NCI-H1092 treated with DMSO at 0.1 percent for 48 hours (cell line): ENCODE data around the gene HIF1A.
"Not testable (repeated sequence)": the region's sequence is repeated elsewhere in the genome, so short reads cannot be mapped to it uniquely, and the experiment has no call there.

Source experiments
- DNase-seq: peaks from one replicate; lab custom pipeline; 2025; lab: John Stamatoyannopoulos, UW

HIF1A gene

DNA sequence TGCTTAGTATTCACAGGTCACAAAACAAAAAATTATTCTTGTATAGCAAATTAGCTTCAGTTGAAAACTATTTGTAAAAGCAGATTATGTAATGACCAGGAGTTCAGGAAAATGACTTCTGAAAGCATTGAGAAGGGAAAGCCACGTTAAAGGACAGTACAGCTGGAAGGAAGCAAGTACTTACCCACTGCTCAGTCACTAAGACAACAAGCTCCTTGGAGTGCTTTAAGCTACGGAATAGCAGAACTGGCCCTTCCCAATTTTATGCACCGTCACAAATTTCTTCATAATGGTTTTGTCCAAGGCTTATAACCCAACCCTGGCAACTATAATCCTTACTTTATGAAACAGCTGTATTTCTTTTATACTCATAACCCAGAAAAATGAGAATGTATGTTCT, 54.0 kb downstream of the HIF1A start:
- DNase-seq, result no peak

DNA sequence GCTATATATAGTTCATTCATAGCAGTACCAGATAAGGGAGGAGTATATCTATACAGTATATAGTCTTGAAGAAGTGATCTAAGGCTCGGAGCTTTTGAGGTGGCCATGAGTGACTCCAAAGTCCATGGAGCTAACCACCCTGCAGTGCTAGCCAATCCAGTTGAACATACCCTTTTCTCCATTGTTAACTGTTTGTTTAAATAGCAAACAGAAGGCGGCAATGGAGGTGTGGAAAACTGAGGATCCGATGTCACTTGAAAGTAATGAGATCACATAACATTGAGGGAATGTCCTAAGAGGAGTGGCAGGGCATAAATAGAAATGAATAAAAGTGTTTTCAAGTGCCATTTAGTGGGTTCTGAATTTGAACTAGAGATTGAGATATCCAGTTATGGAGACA, 54.6 kb downstream of the HIF1A start:
- peak; percentile 78 for DNase-seq

DNA sequence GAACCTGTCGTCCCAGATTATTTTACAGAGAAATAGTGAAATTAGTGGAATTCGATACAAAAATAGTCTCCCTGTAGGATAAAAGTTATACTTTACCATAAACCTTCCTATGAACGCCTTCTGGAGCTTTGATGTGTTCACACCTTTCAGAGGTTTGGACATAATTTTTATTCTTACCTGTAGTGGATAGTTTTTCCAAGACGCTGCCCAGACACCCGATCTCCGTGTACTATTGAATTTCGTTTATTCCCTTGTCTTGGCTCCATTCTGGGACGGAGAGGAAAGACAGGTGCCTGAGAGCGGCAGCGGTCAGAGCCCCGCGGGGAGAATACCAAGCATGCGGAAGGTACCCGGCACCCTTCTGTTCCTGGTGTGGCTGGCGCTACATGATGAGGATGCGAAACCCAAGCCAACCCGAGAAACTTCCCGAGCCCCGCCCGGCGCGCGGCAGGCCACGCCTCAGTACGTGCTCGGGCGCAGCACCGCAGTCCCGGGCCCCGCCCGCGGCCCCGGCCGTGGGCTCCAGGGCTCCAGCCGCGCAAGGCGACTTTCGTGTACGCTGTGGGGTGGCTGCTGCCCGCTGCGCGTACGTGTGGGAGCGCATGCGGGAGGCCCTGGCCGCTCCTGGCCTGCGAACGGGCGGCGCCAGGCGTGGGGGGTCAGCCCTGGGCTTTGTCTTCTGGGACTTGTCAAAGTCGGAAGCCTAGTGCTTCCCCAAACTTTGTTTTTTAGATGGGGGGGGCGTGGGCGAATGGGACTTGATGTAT, 55.6 kb downstream of the HIF1A start:
- DNase-seq, result no peak

DNA sequence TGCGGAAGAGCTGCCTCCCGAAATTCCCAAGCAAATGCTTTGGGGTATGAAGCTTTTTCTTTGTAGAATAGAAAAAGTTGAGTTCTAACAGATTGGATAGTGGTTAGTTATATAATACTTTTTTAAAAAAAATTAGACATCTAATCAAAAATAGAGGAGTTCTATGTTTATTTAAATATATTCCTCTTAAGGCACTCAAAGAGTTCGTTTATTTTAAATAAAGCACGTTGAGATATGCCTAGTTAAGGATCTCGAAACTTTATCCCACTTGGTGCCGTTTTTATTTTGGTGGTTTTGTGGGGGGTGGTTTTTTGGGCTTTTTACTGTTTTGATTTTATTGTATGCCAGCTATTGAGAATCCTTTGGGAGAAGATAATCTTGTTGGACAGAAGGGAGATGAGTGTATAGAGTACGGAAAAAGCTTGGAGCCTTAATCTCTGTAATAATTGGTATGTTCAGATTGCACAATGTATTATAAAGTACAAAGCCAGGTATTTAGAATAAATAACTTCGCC, 56.2 kb downstream of the HIF1A start:
- DNase-seq, result no peak

DNA sequence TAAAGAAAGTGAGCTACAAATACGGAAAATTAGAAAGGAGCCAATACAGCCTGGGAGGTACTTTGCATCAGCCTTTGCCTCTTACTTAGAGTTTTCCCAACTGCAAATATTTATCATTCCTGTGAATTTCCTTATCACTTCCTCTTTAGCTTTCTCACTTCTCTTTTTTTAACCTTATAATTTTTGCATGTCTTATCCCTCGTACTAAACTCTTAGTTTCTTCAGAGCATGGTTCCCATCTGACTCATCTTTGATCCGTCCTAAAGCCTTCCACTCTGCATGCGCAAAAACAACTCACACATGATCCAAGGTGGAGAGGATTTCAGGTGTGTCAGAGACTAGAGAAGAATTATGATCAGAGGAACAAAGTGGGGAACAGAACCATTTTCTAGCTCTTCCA, 57.3 kb downstream of the HIF1A start:
- DNase-seq, result no peak

DNA sequence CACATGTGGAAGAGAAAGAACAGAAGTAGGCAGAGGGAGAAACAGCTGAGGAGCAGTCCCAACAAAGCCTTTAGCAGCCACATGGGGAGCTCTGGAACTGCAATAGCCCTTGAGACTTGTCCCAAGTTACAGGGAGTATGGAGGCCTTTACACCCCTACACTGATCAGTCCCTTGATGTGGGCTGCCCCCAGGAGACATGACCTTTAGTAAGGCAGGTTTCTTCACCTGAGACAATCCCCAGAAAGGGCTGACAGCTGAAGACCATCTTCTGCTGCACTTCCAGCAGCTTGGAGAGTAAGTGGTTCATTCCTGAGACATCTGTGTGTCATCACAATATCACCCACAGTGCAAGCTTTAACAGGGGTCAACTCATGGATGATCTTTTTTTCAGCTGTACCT, 58.3 kb downstream of the HIF1A start:
- no peak for DNase-seq

DNA sequence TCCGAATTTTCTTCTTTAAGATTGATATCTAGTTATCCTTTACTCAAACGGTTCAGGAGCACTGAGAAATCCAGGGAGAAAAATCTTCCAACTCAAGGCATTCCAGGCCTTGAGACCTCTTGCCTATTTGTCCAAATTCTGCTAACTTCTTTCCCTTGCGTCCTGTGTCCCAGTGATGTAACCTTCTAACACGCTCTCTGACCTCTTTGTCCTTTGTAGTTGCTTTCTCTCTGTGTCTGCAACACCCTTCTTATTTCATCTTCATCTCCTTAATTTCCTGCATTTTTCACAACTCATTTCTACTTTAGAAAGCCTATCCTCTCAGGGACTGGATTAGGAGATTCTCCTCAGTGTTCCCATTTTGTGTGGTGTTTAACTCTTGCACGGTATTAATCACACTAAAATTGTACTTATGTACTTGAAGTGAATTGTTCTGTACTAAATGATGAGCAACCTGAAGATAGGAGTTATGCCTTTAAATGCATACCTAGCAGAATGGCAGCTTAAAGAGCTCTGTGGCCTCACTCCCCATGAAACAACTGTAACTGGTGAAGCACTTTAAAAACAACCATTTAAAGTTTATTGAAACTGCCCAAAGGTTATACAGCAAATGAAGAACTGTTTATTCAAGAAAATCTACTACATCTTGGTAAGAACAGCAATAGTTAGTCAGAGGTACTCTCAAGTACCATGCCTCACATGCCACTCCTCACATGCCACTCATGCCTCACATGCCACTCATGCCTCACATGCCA, 59.5 kb downstream of the HIF1A start:
- DNase-seq, result no peak

DNA sequence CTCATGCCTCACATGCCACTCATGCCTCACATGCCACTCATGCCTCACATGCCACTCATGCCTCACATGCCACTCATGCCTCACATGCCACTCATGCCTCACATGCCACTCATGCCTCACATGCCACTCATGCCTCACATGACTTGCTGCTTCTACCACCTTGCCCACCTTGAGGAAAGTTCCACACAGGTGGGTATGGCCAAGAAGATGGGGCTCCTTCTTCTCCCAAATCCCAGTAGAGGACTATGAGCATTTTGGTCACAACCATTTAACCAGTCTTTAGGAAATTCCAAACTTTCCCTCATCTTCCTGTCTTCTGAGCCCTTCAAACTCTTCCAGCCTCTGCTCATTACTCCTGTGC, 60.0 kb downstream of the HIF1A start:
- DNase-seq, result not testable (repeated sequence)

DNA sequence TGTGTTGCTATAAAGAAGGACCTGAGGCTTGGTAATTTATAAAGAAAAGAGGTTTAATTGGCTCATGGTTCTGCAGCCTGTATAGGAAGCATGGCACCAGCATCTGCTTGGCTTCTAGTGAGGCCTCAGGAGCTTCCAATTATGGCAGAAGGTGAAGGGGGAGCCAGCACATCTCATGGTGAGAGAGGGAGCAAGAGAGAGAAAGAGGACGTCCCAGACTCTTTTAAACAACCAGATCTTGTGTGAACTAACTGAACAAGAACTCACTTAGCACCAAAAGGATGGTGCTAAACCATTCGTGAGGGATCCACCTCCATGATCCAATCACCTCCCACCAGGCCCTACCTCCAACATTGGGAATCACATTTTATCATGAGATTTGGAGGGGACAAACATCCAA, 60.8 kb downstream of the HIF1A start:
- DNase-seq, result no peak

DNA sequence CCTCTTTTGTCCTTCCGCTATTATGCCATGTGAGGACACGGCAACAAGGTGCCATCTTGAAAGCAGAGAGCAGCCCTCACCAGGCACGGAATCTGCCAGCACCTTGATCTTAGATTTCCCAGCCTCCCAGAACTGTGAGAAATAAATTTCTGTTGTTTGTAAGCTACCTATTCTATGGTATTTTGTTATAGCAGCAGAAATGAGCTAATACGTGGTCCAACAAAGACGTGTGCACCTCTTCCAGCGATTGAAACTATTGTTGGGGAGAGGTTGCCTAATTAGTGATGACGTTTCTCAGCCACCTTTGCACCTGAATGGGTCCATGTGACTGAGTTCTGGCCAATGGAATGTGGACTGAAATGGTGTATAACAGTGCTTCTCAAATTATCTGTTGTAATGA, 64.6 kb downstream of the HIF1A start:
- no peak for DNase-seq

DNA sequence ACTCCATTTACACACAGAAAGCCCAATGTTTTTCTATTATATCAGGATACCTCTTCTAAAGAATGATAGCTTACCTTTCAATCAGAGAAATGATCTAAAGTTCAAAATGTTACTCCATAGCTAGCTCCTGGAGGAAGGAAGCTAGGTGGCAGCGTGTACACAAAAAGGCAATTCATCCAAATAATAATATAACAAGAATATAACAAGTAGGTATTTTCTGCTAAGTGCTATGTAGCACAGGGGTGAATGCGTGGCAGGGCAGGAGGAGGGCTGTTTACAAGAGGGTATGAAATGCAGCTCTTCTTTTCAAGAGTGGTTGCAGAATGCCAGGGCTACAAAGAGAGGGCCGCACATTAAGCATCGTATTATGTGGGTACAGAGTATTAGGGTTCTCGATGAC, 66.2 kb downstream of the HIF1A start:
- no peak for DNase-seq

DNA sequence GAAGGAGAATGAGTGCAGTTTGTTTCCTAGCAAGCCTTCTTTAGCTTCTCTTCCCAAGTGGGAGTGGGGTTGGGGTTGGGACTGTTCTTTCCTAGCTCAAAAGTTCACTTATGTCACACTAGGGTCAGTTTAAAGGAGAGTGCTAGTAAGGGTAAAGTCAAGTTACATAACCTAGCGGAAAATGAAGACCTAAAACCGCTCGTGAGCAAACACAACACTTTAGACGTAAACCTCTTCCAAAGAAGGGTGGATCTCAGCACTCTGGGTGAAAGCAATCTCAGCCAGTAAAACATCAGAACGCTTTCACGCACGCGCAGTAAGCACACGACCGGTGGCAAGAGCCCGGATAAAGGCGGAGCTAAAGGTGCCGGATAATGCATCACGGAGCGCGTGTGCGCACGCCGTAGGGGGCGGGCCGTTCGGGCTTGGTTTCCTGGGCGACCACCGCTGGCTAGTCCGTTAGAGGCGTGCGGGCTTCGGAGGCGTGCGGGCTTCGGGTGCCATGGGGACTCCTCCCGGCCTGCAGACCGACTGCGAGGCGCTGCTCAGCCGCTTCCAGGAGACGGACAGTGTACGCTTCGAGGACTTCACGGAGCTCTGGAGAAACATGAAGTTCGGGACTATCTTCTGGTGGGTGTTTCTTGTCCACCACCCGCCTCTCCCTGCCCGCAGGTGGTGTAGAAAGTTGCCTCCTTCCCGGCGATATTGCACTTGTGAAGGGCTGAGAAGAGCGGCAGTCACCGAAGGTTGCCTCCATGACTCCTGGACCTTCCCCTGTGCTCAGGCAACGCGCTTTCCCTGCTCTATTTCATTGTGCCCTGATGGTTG, 66.9 kb downstream of the HIF1A start, which contains the start of gene SNAPC1:
Gene SNAPC1, plus strand, starts transcription at position 462 of the 828 bp plus-strand sequence. Its CDS starts 41 bp downstream, at position 503.
- DNase-seq, result peak; percentile 99

DNA sequence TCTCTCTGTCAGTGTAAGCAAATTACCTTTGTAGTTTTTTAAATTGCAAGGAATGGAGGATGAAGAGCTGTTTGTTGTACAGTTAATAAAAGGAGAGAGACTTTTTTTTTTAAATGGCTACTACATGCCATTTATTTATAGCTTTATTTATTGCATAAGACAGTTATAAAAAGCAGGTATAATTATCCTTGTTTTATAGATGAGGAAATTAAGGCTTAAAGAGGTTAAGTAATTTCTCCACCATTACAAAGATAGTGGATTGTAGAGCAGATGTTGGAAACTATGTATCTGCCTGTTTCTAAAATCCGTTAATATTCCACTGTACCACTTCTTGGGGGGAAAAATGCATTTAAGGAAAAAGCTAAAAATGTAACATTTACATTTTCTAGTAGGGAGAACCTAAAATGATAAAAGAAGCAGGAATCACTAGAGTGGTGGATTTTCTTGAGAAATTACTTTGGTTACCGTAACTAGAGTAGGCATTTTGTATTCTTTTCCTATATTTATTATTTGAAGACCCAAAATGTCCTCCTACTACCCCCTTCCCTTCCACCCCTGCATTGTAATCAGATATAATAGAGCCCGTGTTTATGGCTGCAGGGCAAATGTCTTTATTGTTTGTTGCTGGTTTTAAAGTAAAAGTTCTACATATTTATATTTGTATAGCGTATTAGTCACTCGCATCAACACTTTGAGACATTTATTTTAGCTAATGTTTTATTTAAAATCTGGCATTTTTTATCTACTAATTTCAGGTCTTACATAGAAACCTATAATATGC, 69.2 kb downstream of the HIF1A start:
- no peak for DNase-seq

DNA sequence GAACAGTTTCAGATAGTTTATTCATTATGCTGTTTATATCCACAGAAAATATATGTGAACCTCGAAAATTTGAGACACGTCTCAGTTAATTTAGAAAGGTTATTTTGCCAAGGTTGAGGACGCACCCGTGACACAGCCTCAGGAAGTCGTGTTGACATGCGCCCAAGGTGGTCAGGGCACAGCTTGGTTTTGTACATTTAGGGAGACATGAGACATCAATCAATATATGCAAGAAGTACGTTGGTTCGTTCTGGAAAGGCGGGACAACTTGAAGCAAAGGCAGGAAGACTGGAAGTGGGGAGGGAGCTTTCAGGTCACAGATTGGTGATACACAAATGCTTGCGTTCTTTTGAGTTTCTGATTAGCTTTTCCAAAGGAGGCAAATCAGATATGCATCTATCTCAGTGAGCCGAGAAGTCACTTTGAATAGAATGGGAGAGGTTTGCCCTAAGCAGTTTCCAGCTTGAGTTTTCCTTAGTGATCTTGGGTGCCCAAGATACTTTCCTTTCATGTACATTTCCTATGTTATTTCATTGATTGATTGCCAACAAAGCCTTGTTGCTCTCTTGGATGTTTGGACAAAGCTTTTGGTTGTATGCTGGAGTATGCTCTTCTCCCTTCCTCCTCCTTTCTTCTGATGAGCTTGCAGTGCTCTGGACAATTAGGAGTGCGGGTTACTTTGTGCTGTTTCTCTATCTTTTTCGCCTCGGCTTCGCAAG, 70.1 kb downstream of the HIF1A start:
- no peak for DNase-seq

DNA sequence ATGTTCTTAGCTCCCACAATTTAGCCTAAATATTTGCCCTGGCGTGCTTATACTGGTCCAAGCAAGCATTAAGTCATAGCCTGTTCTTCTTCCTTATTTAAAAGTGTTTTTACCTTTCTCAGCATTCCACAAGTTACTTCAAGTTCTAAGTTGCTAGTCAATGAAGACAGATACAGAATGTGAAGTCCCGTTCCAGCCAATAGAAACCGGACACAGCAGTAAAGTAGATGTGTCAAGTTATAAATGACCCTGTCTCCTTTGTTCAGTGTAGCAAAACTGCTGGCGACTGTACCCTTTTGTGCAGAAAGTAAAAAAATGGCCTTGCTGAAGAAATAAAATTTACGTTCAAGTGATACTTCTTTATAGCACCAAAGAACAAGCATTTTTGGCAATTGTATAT, 70.8 kb downstream of the HIF1A start:
- no peak for DNase-seq

DNA sequence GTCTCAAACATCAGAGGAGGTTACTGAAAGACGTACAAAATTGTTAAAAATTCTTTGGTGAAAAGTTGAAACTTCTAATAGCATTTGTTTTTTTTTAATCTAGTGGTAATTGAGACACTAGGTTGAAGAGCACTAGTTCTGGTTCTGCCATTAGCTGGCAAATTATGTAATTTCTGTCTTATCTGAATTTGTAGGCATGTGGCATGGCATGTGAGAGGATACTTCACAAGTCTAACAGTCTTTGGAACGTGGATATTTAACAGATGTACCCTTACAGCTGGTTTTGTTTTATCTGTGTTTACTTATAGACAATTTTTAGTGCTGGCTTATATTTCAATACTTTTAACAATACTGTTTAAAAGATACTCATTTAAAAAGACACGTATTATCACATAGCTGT, 72.9 kb downstream of the HIF1A start:
- DNase-seq, result no peak

DNA sequence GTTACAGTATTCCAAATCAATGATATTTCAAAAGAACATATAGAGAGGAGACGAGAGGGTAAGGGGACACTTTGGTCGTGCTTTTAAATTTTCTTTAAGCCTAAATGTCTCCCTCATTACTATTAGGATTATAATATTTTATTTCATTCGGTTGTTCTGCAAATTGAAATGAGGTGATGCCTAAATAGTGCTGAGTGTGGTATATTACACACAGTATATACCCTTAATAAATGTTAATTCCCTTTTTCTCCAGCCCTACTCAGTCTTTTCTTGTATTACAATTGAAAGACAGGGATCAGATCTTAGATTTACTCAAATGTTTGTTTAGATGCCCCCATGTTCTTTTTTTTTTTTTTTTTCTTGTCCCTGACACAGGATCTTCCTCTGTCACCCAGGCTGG, 74.6 kb downstream of the HIF1A start:
- DNase-seq, result no peak

DNA sequence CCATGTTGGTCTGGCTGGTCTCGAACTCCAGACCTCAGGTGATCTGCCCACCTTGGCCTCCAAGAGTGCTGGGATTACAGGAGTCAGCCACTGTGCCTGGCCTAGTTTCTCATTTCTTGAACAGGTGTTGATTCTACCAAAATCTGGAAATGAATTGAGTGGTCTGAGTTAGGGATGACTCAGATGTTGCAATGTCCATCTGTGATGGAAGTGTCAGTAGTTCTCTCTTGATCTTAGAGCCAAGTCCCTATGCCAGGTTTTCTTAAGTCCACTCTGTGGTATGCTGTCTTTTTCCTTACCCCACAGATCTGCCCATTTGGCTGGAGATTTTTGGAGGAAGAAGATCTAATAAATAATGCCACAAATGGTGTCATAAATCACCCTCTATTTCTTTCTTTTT, 79.5 kb downstream of the HIF1A start:
- DNase-seq, result no peak

DNA sequence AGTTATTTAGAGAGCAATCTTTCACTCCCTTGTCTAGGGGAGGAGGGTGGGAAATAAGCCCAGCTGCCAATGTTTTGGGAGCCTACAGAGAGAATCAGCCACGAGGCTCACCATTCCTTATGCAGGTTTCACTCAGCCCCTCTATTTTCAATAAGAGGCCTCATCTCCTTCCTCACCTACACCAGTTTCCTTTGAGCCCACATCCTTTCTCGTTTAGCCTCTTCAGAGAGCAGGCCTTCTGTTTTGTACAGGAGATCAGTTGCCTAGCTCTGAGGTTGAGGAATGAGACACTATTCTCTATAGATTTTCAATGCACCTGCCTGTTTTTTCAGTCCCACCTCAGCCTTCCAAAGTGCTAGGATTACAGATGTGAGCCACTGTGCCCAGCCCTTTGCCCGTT, 84.8 kb downstream of the HIF1A start:
- DNase-seq, result no peak

DNA sequence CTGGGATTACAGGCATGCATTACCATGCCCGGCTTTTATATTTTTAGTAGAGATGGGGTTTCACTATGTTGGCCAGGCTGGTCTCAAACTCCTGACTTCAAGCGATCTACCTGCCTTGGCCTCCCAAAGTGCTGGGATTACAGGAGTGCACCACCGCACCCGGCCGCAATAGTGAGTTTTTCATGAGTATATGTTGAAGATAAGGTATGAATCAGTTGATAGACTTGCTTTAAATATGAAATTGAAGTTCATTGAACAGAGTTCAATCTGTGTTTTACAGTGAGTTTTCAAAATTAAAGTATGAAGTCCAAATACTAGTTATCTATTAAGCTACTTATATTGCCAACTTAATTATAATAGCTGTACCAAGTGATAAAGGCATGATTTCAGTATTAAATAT, 102.0 kb downstream of the HIF1A start:
- no peak for DNase-seq
